PFSK-1 (cell line): Measurements from ENCODE around the gene PLCXD1.

Experiments used
- POLR2AphosphoS5 ChIP-seq: IDR thresholded peaks from 2 replicates; pipeline ENCODE4 v1.6.1; 2012; ENCODE audit warnings: low read depth, mild to moderate bottlenecking, control low read depth, low read length, moderate library complexity
- REST ChIP-seq, 2 experiments: IDR thresholded peaks; 2 replicates each; pipeline versions ENCODE4 v1.6.1 to v1.8.0; 2011 to 2012; ENCODE audit warnings: low read depth in 2 of 2, low read length in 2 of 2, control low read depth in 1 of 2, inconsistent platforms in 1 of 2, mild to moderate bottlenecking in 1 of 2, moderate library complexity in 1 of 2; ENCODE audit not compliant: insufficient read depth in 1 of 2

GRCh38 chrX:336227-336626, 55.0 kb downstream of the PLCXD1 start:
- TF ChIP-seq REST (IDR thresholded peaks at IDR 0.05; ENCODE audit: insufficient read depth in 1 of 2, low read depth in 2 of 2, low read length in 2 of 2), result no peak
- no peak for TF ChIP-seq POLR2AphosphoS5
